Breast epithelium (tissue), 3 donors: Measurements from ENCODE around the gene PHRF1.

Experiments used
- POLR2A ChIP-seq: fragments of 450-650 bp; IDR thresholded peaks from one replicate; pipeline ENCODE4 v1.6.1; 2016; ENCODE audit warnings: antibody characterized with exemption, mild to moderate bottlenecking, moderate library complexity
- TF ChIP-seq, protein P1 (sequence below), 3 donors: fragments of 450-650 bp; IDR thresholded peaks; one replicate each; pipeline ENCODE4 v1.5.1; 2016 to 2017; ENCODE audit warnings: antibody characterized with exemption in 3 of 3, mild to moderate bottlenecking in 3 of 3, moderate library complexity in 3 of 3

DNA sequence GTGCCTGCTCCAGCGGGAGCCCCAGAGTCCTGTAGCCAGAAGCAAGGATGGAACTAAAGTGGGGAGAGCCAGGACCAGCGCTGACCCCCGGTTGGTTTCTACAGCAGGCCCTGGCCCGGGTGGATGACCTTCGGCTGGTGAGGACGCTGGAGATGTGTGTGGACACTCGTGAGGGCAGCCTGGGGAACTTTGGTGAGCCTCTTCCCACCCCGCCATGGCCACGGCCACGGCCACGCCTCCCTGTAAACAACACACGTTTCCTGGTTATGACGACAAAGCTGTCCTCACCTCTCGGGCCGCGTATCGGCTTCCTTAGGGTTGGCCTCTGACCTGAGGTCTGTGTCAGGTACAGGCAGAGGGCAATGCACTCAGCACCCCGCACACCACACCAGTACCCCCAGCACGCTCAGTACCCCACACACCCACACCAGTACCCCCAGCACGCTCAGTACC, 34.8 kb upstream of the PHRF1 start:
- TF ChIP-seq, protein P1, sequence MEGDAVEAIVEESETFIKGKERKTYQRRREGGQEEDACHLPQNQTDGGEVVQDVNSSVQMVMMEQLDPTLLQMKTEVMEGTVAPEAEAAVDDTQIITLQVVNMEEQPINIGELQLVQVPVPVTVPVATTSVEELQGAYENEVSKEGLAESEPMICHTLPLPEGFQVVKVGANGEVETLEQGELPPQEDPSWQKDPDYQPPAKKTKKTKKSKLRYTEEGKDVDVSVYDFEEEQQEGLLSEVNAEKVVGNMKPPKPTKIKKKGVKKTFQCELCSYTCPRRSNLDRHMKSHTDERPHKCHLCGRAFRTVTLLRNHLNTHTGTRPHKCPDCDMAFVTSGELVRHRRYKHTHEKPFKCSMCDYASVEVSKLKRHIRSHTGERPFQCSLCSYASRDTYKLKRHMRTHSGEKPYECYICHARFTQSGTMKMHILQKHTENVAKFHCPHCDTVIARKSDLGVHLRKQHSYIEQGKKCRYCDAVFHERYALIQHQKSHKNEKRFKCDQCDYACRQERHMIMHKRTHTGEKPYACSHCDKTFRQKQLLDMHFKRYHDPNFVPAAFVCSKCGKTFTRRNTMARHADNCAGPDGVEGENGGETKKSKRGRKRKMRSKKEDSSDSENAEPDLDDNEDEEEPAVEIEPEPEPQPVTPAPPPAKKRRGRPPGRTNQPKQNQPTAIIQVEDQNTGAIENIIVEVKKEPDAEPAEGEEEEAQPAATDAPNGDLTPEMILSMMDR (IDR thresholded peaks at IDR 0.05) = no peak
- no peak for TF ChIP-seq POLR2A
